CD4-positive, alpha-beta T cell treated with Interferon alpha-2 for 1 hour (primary cell): ENCODE results near the gene HERPUD2.

Experiments
- DNase-seq, 2 donors: peaks; one replicate each; pipeline ENCODE4 v3.0.0-alpha.2; 2020 to 2022

Gene HERPUD2

GRCh38 chr7:35694784-35695472 lies at the start of gene HERPUD2:
Gene HERPUD2 (minus strand): TSS chr7:35695135. CDS start chr7:35694330, 805 bp downstream.
- DNase-seq = peak; percentile 93 to 94

GRCh38 chr7:35738889-35739288 lies 44.0 kb upstream of the HERPUD2 start:
- DNase-seq = no peak

GRCh38 chr7:35736725-35737124 lies 41.8 kb upstream of the HERPUD2 start:
- DNase-seq = no peak

- DNase-seq = no peak
Observed at GRCh38 chr7:35735396-35735795, 40.5 kb upstream of the HERPUD2 start.

GRCh38 chr7:35734001-35734483 lies 39.1 kb upstream of the HERPUD2 start:
- DNase-seq = no peak

GRCh38 chr7:35731349-35731748 lies 36.4 kb upstream of the HERPUD2 start:
- DNase-seq = no peak

GRCh38 chr7:35729061-35729783 lies 34.3 kb upstream of the HERPUD2 start:
- DNase-seq = peak; percentile 62 to 75

GRCh38 chr7:35728412-35729060 lies 33.6 kb upstream of the HERPUD2 start:
- no peak for DNase-seq

GRCh38 chr7:35727571-35727970 lies 32.6 kb upstream of the HERPUD2 start:
- DNase-seq = peak in 1 of 2 donors; percentile 17

GRCh38 chr7:35726654-35727053 lies 31.7 kb upstream of the HERPUD2 start:
- no peak for DNase-seq

- DNase-seq = peak; percentile 74 to 80
Observed at GRCh38 chr7:35725280-35725680, 30.3 kb upstream of the HERPUD2 start.

GRCh38 chr7:35723011-35723410 lies 28.1 kb upstream of the HERPUD2 start:
- DNase-seq = peak in 1 of 2 donors; percentile 43

GRCh38 chr7:35722054-35722849 lies 27.3 kb upstream of the HERPUD2 start:
- DNase-seq = no peak

- DNase-seq = no peak
Observed at GRCh38 chr7:35721288-35721687, 26.4 kb upstream of the HERPUD2 start.

GRCh38 chr7:35720849-35721248 lies 25.9 kb upstream of the HERPUD2 start:
- no peak for DNase-seq

GRCh38 chr7:35720032-35720431 lies 25.1 kb upstream of the HERPUD2 start:
- DNase-seq = no peak

GRCh38 chr7:35718047-35718446 lies 23.1 kb upstream of the HERPUD2 start:
- no peak for DNase-seq

GRCh38 chr7:35717516-35717915 lies 22.6 kb upstream of the HERPUD2 start:
- DNase-seq = no peak

- DNase-seq = no peak
Observed at GRCh38 chr7:35717013-35717412, 22.1 kb upstream of the HERPUD2 start.

- no peak for DNase-seq
Observed at GRCh38 chr7:35716038-35716803, 21.3 kb upstream of the HERPUD2 start.

- peak in 1 of 2 donors; percentile 11 for DNase-seq
Observed at GRCh38 chr7:35714862-35715261, 19.9 kb upstream of the HERPUD2 start.

- DNase-seq = no peak
Observed at GRCh38 chr7:35714407-35714806, 19.5 kb upstream of the HERPUD2 start.
